Measurements from ENCODE around the gene ATP11C.
"Not testable (repeated sequence)": the region's sequence is repeated elsewhere in the genome, so short reads cannot be mapped to it uniquely, and the experiment has no call there.

The ATP11C gene

GRCh38 chrX:139924069-139924695 lies 8.7 kb downstream of the ATP11C start:
- DNase-seq = no peak

GRCh38 chrX:139921142-139921541 lies 11.7 kb downstream of the ATP11C start:
- DNase-seq = not testable (repeated sequence)

GRCh38 chrX:139920316-139920715 lies 12.5 kb downstream of the ATP11C start:
- DNase-seq = no peak

- no peak for DNase-seq
These were observed 18.4 kb downstream of the ATP11C start for GRCh38 chrX:139914421-139914820.

GRCh38 chrX:139909712-139910111 lies 23.1 kb downstream of the ATP11C start:
- no peak for DNase-seq

GRCh38 chrX:139907078-139907477 lies 25.8 kb downstream of the ATP11C start:
- DNase-seq = no peak

- DNase-seq = no peak
These were observed 27.1 kb downstream of the ATP11C start for GRCh38 chrX:139905743-139906142.

- DNase-seq = no peak
These were observed 27.8 kb downstream of the ATP11C start for GRCh38 chrX:139905051-139905450.

- no peak for DNase-seq
These were observed 29.6 kb downstream of the ATP11C start for GRCh38 chrX:139903210-139903609.

GRCh38 chrX:139902559-139902958 lies 30.3 kb downstream of the ATP11C start:
- DNase-seq = no peak

GRCh38 chrX:139898334-139898733 lies 34.5 kb downstream of the ATP11C start:
- DNase-seq = no peak

- DNase-seq = no peak
These were observed 40.3 kb downstream of the ATP11C start for GRCh38 chrX:139892512-139892911.

GRCh38 chrX:139890991-139891700 lies 41.7 kb downstream of the ATP11C start:
- no peak for DNase-seq

- DNase-seq = no peak
These were observed 43.1 kb downstream of the ATP11C start for GRCh38 chrX:139889760-139890159.

GRCh38 chrX:139883984-139884383 lies 48.9 kb downstream of the ATP11C start:
- no peak for DNase-seq

GRCh38 chrX:139882299-139882698 lies 50.6 kb downstream of the ATP11C start:
- DNase-seq = no peak

GRCh38 chrX:139881572-139881971 lies 51.3 kb downstream of the ATP11C start:
- DNase-seq = no peak

GRCh38 chrX:139881130-139881529 lies 51.7 kb downstream of the ATP11C start:
- no peak for DNase-seq

GRCh38 chrX:139877710-139878414 lies 55.0 kb downstream of the ATP11C start:
- DNase-seq = no peak

- DNase-seq = no peak
These were observed 57.0 kb downstream of the ATP11C start for GRCh38 chrX:139875841-139876240.

- no peak for DNase-seq
These were observed 63.1 kb downstream of the ATP11C start for GRCh38 chrX:139869796-139870195.

GRCh38 chrX:139864640-139865039 lies 68.2 kb downstream of the ATP11C start:
- no peak for DNase-seq

- no peak for DNase-seq
These were observed 70.6 kb downstream of the ATP11C start for GRCh38 chrX:139862208-139862607.

- DNase-seq = not testable (repeated sequence)
These were observed 76.0 kb downstream of the ATP11C start for GRCh38 chrX:139856826-139857225.

All from CD4-positive, alpha-beta T cell treated with Interleukin-17A for 4 hours (primary cell).